ENCODE data around the gene TMEM117. TPM values are rescaled to one million over a fixed set of nuclear protein-coding genes. Genes with fewer than 3 reads are reported as not detected.
"Not testable (repeated sequence)": the region's sequence is repeated elsewhere in the genome, so short reads cannot be mapped to it uniquely, and the experiment has no call there.

TMEM117 gene
- polyA plus RNA-seq, 3 donors = 1.9 to 4.0 (median 2.5) TPM

GRCh38 chr12:44224399-44225148 is 388.7 kb downstream of the TMEM117 start:
- 65 to 74% (median 71%) methylated on average over 4 of the region's 4 CpGs for whole genome bisulfite sequencing, 3 donors
- H3K27ac ChIP-seq (ENCODE audit: low read depth, low read length) = no peak overlapping the region

GRCh38 chr12:44225149-44225510 is 389.2 kb downstream of the TMEM117 start:
- 52 to 60% (median 56%) methylated on average over 2 of the region's 2 CpGs for WGBS, 3 donors
- no peak overlapping the region for H3K27ac ChIP-seq (ENCODE audit: low read depth, low read length)

- H3K27ac ChIP-seq (ENCODE audit: low read depth, low read length) = no peak overlapping the region
- 74 to 84% (median 79%) methylated on average over 2 of the region's 2 CpGs for WGBS, 3 donors
Measured at GRCh38 chr12:44227616-44228015, 391.7 kb downstream of the TMEM117 start.

- 76% methylated on average over 4 of the region's 4 CpGs for WGBS, 3 donors
- no peak overlapping the region for H3K27ac ChIP-seq (ENCODE audit: low read depth, low read length)
Measured at GRCh38 chr12:44229846-44230245, 394.0 kb downstream of the TMEM117 start.

- 87 to 96% (median 93%) methylated on average over 1 of the region's 1 CpG for WGBS, 3 donors
Measured at GRCh38 chr12:44235674-44236073, 399.8 kb downstream of the TMEM117 start.

GRCh38 chr12:44240186-44240585 is 404.3 kb downstream of the TMEM117 start:
- WGBS, 3 donors = 82 to 83% (median 82%) methylated on average over 2 of the region's 2 CpGs
- no peak overlapping the region for H3K27ac ChIP-seq (ENCODE audit: low read depth, low read length)

More at GRCh38 chr12:44235674-44236073, 399.8 kb downstream of the TMEM117 start:
- no peak overlapping the region for H3K27ac ChIP-seq (ENCODE audit: low read depth, low read length)

- WGBS, 3 donors = 90 to 95% (median 94%) methylated on average over 2 of the region's 2 CpGs
Measured at GRCh38 chr12:44245932-44246331, 410.1 kb downstream of the TMEM117 start.

GRCh38 chr12:44246482-44247105 is 410.7 kb downstream of the TMEM117 start:
- no peak overlapping the region for H3K27ac ChIP-seq (ENCODE audit: low read depth, low read length)
- 59 to 66% (median 61%) methylated on average over 3 of the region's 3 CpGs for WGBS, 3 donors

More at GRCh38 chr12:44245932-44246331, 410.1 kb downstream of the TMEM117 start:
- no peak overlapping the region for H3K27ac ChIP-seq (ENCODE audit: low read depth, low read length)

GRCh38 chr12:44247588-44247987 is 411.7 kb downstream of the TMEM117 start:
- 79 to 82% (median 81%) methylated on average over 4 of the region's 4 CpGs for WGBS, 3 donors
- H3K27ac ChIP-seq (ENCODE audit: low read depth, low read length) = no peak overlapping the region

GRCh38 chr12:44248436-44248835 is 412.6 kb downstream of the TMEM117 start:
- H3K27ac ChIP-seq (ENCODE audit: low read depth, low read length) = no peak overlapping the region
- WGBS, 3 donors = 95 to 98% (median 96%) methylated on average over 4 of the region's 4 CpGs

- WGBS, 3 donors = 88 to 100% (median 95%) methylated on average over 1 of the region's 1 CpG
- H3K27ac ChIP-seq (ENCODE audit: low read depth, low read length) = not testable (repeated sequence)
Measured at GRCh38 chr12:44250440-44250839, 414.6 kb downstream of the TMEM117 start.

- WGBS, 3 donors = 63 to 75% (median 73%) methylated on average over 2 of the region's 2 CpGs
- no peak overlapping the region for H3K27ac ChIP-seq (ENCODE audit: low read depth, low read length)
Measured at GRCh38 chr12:44253338-44253856, 417.5 kb downstream of the TMEM117 start.

GRCh38 chr12:44258246-44258645 is 422.4 kb downstream of the TMEM117 start:
- no peak overlapping the region for H3K27ac ChIP-seq (ENCODE audit: low read depth, low read length)
- 79 to 93% (median 79%) methylated on average over 1 of the region's 1 CpG for WGBS, 3 donors

GRCh38 chr12:44259890-44260289 is 424.0 kb downstream of the TMEM117 start:
- 95 to 98% (median 97%) methylated on average over 6 of the region's 6 CpGs for WGBS, 3 donors
- no peak overlapping the region for H3K27ac ChIP-seq (ENCODE audit: low read depth, low read length)

- 92 to 100% (median 94%) methylated on average over 1 of the region's 1 CpG for WGBS, 3 donors
Measured at GRCh38 chr12:44260581-44260980, 424.7 kb downstream of the TMEM117 start.

GRCh38 chr12:44285321-44285960 is 449.6 kb downstream of the TMEM117 start:
- 13 to 26% (median 20%) methylated on average over 3 of the region's 3 CpGs for WGBS, 3 donors

More at GRCh38 chr12:44260581-44260980, 424.7 kb downstream of the TMEM117 start:
- no peak overlapping the region for H3K27ac ChIP-seq (ENCODE audit: low read depth, low read length)

GRCh38 chr12:44286336-44286735 is 450.5 kb downstream of the TMEM117 start:
- 37 to 74% (median 44%) methylated on average over 2 of the region's 2 CpGs for WGBS, 3 donors

More at GRCh38 chr12:44285321-44285960, 449.6 kb downstream of the TMEM117 start:
- no peak overlapping the region for H3K27ac ChIP-seq (ENCODE audit: low read depth, low read length)

GRCh38 chr12:44286821-44287505 is 451.1 kb downstream of the TMEM117 start:
- no peak overlapping the region for H3K27ac ChIP-seq (ENCODE audit: low read depth, low read length)

More at GRCh38 chr12:44286336-44286735, 450.5 kb downstream of the TMEM117 start:
- no peak overlapping the region for H3K27ac ChIP-seq (ENCODE audit: low read depth, low read length)

More at GRCh38 chr12:44286821-44287505, 451.1 kb downstream of the TMEM117 start:
- WGBS, 3 donors = 80 to 93% (median 81%) methylated on average over 2 of the region's 2 CpGs

All from adipose tissue (tissue), 3 donors.